NCI-H82 (cell line): ENCODE data around the gene PRMT7.

Source experiments
- DNase-seq: peaks from one replicate; lab custom pipeline; 2025; lab: John Stamatoyannopoulos, UW

The PRMT7 gene

DNA sequence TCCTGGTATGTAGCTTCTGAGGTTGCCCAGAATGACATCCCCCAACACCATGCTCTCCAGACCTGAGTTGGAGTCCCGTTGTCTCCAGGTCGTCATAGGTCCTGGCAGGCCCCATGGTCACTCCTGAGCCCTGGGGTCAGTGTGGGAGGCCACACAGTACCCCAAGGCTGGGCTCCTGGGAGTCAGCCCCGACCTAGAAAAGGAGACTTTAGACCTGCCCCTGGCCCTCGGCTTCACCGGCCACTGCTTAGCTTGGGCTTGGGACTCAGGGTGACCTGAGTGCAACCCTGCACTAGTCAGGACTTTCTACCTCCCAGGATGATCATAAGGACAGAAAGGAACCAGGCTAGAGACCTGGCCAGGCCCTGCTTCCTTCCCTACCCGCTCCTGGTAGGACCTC lies 65.8 kb downstream of the PRMT7 start:
- DNase-seq = no peak

GRCh38 chr16:68377221-68377620 lies 66.4 kb downstream of the PRMT7 start:
- DNase-seq = no peak

- DNase-seq = peak; percentile 70
Observed at GRCh38 chr16:68377667-68378393, 67.0 kb downstream of the PRMT7 start.

DNA sequence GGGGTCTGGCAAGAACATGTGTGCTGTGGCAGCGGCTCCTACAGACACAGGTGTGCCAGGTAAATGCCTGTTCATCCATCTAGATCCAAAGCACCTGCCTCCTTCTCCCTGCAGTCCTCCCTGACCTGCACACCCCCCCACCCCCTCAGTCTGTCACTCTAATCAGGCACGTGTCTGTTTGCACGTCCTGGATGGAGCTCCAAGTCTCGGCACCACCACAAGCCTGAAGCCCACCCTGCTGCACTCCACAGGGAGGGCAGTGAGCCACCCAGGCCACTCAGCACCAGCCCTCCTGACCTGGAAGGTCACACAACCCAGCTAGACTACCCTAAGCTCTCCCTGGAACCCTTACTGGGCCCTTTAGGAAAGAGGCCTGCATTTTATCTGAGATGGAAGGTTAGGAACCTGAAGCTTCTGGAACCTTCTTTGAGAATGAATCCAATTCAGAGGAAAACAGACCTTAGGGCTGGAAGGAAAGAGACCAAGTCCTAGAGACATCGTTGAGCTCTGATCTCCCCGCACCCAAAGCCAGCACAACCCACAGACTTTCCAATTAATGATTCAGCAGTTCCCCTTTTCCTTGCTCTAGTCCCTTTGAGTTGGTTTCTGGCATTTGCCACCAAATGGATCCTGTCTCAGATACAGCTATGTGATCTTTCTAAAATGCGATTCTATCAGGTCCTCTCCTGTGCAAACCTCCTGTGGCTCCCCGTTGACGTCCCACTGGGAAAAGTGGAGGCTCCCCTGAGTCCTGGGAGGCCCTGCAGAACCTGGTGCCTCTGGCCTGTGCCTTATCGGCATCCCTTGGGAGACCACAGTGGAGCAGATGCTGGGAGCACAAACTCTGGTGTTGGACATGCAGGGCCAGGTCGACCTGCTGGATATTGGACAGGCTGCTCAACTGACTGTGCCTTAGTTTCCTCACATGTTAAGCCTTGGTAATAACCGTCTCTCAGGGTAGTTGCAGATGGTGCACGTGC lies 67.9 kb downstream of the PRMT7 start:
- no peak for DNase-seq

- no peak for DNase-seq
Observed at GRCh38 chr16:68379472-68380347, 68.9 kb downstream of the PRMT7 start.

- DNase-seq = no peak
Observed at GRCh38 chr16:68380348-68380670, 69.5 kb downstream of the PRMT7 start.

DNA sequence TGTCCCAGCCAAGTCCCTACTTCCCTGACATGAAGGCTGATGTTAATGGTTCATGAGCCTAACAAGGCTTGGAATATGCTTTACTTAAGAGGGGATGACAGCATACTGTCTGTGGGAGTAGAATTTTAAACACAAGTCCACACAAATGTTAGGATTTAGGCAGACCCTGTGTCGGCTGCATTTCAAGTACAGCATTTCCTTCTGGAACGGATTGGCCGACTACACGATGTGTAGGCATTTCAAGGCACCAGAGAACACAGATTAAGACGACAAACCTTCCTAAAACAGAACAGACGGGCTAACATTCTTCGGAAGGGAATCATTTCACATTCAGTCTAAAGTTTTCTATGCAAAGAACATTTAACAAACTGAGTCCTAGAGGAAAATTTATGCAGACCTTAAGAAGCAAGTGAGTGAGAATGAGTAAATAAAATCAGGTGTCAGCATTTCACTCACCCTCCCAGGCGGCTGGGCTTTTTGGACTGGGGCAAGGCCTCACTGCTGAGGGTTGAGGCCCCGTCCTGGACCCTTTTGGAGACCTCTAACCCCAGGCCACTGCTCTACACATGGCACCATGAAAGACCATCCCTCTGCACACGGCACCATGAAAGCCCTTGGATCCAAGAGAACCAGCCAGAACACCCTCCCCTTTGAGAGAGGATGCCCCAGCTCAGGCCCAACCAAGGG lies 70.0 kb downstream of the PRMT7 start:
- no peak for DNase-seq

DNA sequence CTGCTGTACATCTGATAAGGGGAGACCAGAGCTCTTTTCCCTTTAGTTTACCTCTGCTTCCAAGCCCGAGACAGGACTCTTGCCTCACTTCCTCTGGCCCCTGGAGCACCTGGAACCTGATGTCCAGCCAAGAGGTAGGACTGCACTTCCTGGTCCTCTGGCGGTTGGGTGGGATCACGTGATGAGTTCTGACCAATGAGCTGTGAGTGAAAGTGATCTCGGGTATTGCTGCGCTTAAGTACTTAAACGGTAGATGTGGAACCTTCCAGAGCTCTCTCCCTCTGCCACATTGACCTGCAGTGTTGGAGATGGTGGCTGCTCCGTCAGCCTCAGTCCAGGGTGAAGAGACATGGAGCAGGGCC lies 70.5 kb downstream of the PRMT7 start:
- no peak for DNase-seq

- DNase-seq = peak; percentile 18
Observed at GRCh38 chr16:68382296-68382718, 71.5 kb downstream of the PRMT7 start.

DNA sequence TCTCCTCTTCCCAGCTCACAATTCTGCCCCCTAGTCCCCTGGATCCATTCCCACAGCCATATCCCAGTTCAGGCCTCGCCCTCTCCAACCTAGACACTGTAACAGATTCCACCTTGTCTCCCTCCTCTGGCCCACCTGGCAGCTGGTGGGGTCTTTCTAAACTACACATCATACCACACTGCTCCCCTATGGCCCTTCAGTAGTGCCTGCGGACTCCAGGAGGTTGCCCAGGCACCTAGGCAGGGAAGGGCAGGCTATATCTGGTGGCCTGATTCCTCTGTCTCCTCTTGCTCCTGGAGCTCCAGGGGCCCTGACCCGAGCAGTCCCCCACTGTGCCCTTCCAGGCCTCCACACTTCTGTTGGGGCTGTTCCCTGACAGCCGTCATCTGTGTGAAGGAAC lies 73.0 kb downstream of the PRMT7 start:
- no peak for DNase-seq

GRCh38 chr16:68384288-68385161 lies 73.7 kb downstream of the PRMT7 start:
- no peak for DNase-seq

DNA sequence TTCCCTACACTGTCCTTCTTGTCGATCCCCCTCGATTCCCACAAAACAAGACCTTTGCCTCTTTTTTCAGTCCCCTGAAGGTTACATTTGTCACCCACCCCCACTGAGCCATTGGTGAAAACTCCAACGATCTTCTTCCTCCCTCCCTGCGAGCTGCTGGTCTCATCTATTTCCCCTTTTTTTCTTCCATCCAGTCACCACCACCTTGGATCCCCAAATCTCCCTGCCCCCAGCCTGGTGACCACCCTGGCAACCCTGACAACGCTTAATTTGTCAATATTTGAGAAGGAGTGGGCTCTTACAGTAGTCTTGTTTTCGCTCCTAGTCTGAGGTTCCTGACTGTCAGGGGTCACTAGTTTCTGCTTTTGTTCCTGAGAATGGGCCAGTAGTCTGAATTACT lies 74.6 kb downstream of the PRMT7 start:
- DNase-seq = no peak

DNA sequence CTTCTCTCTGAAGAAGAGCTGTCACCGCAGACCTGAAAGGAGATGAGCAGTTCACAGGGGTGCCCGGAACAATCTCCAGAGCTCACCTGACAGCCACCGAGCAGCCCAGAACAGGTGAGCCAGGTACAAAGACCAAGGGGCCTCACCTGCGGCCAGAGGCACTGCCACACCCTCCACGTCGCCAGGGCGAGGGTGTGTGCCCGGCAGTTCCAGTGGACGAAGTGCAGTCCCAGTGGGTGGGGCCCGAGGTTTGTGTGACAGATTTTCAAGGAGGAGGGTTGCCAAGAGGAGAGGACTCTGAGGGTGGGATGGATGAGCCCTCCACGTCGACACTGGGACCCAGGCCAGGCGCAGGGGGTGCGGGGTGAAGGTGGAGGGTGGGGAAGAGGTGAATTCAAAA lies 75.8 kb downstream of the PRMT7 start:
- DNase-seq = no peak

- DNase-seq = peak; percentile 40
Observed at GRCh38 chr16:68387301-68387700, 76.5 kb downstream of the PRMT7 start.

DNA sequence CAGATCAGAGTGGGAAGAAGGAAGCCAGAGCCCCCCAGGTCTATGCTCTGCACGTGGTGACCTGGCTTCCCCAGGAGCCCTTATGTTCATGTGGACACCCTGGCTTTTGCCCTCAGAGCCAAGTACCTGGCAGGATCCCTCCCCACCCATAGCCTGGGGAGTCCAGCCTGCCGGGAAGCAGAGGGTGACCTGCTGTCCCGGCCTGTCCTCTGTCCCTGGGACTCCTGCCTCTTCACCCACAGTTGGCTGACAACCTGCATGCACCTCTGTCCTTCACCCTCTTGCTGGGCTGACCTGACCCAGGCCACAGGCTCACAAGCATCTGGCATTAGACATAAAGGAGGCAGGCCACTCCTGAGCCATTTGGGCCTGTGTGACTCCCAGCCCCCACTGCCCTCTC lies 77.3 kb downstream of the PRMT7 start:
- no peak for DNase-seq

GRCh38 chr16:68389006-68389405 lies 78.2 kb downstream of the PRMT7 start:
- DNase-seq = no peak

DNA sequence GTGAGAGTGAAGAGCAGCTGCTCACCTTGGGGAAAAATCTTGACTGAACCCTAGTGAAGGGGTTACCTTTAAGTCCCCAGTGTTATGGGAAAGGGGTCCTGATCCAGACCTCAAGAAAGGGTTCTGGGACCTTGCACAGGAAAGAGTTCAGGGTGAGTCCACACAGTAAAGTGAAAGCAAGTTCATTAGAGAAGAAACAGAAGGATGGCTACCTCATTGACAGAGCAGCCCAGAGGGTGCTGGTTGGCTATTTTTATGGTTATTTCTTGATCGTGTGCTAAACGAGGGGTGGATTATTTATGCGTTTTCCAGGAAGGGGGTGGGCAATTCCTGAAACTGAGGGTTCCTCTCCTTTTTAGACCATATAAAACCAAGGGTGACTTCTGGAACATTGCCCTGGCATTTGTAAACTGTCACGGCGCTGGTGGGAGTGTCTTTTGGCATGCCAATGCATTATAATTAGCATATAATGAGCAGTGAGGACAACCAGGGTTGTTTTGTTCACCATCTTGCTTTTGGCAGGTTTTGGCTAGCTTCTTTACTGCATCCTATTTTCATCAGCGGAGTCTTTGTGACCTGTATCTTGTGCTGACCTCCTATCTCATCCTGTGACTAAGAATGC lies 79.0 kb downstream of the PRMT7 start:
- DNase-seq = no peak

DNA sequence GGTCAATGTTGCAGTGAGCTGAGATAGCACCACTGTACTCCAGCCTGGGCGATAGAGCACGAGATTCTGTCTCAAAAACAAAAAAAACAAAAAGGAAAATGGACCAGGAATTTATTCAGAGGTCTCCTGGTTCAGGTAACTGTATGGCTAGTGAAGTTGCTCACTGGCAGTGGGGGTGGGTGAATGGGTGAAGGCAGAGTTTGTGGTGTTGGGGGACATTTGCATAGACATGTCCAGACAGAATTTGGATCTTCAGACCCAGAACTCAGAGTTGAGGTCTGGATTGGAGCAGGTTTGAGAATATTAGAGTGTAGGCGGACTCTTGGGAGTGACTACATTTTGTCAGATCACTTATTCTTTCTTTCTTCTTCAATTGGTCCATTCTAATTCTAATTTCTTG lies 82.5 kb downstream of the PRMT7 start:
- DNase-seq = no peak

DNA sequence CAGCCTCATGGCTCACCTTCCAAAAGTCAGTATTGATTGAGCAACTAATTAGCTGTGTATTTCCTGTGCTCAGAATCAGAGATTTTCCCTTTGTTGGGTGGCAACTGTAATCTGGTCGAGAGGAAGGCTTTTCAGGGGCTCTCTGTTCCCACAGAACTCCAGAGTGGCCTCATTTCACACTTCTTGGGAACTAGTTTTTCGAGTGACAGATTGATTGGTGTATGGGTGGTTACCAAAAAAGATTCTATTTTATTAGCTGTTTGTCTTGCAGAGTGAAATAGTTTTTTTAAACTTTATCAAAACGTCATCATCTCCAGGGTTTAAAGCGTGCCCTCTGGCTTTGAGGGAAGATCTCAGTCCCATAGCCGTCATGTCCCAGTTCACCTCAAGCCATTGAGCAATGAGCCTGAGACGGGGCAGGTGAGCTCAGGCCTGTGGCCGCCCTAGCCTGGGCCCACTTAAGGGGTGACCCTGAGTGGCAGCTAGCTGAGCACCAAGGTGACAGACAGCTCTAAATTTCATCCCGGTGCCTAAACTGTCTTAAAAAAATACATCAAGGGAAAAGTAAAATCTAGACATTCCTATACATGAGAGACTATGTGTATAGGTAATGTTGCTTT lies 84.5 kb downstream of the PRMT7 start:
- DNase-seq = no peak

DNA sequence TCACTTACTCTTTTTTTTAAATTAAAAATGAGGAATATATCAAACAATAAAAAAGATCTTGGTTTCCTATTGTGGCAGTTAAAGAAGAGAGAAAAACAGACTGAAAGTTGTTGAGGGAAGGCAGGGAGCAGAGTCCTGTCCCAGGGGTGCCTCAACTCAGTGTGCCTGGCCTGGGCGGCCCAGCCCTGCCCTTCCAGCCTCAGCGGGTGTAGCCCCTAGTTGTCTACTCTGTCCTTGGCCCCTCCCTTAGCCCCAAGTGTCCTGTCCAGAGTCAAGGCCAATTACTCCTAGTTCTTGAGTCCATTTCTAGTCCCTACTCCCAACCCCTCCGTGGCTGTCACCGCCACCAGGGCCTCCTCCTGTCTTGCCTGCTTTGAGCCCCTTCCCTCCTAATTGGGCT lies 85.0 kb downstream of the PRMT7 start:
- no peak for DNase-seq
